GM20431 (cell line): ENCODE measurements around the gene CFLAR.
"Not testable (repeated sequence)": the region's sequence is repeated elsewhere in the genome, so short reads cannot be mapped to it uniquely, and the experiment has no call there.

Source experiments
- in situ Hi-C: fragments of 300-500 bp; cut with MseI, MboI; formaldehyde crosslinking; loops from one replicate; pipeline ENCODE4 v1.15.0; 2020; ENCODE audit warnings: low sequenced_read_pairs; ENCODE audit not compliant: unreplicated experiment

Gene CFLAR

GRCh38 chr2:201116115-201116958 is at the start of gene CFLAR:
Gene CFLAR, plus strand, starts transcription at chr2:201116164. Its CDS starts 13,702 bp downstream, at chr2:201129866.
- in situ Hi-C loops: no loop called here

GRCh38 chr2:201070948-201071478 is 45.0 kb upstream of the CFLAR start:
- in situ Hi-C loops: no loop called here

DNA sequence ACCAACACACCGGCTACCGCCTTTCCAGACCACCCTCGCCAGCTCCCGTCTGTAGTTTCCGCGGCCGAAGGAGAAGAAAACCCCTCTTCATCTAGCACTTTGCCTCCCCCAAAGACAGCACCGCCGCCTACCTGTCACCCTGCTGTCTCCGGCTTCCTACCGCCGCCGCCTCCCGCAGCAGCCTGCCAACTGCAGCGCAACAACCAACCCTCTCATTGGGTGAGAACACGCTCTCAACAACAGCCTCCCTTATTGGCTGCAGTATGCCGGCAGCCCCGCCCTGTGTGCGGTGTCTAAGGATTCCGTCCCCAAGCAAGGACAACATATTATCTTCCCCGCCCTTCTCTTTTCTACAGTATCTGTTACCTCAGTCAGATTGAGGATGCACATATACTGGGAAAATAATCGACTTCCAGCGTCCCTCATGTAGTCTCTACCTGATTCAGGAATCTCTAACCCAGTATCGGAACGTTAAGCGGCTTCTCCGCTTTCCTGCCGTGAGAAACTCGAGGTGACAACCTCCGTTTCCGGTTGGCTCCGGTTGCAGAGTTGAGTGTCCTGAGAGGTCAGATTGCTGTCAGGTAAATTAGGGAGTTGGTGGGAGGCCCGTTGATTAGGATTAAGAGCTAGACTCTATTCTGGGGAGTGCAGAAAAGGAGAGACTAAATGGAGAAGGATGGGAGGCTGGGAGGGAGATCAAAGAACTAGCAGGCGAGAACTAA is 44.3 kb upstream of the CFLAR start, which contains the start of the genes HYCC2 and NDUFB3:
Gene HYCC2, minus strand, starts transcription at position 193 of the 722 bp plus-strand sequence. CDS start 47,662 bp downstream, outside the sequence.
Gene NDUFB3, plus strand, starts transcription at position 523 of the 722 bp plus-strand sequence. CDS start 6,882 bp downstream, outside the sequence.
- in situ Hi-C loops: no loop called here

DNA sequence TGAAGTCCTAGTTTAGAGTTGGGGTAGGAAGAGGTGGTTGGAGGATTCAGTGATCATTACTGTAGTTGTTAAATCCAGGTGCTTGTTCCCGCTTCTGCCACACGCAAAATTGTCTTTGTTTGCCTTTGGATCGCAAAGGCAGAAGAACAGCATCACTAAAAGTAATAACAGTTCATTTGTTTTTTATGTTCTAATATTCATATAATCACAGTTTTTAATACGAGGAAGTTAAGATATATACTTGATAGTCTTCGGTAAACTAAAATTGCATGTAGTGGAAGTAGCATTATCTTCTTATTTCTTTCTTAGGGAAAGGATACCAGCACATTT is 43.8 kb upstream of the CFLAR start:
- in situ Hi-C loops: no loop called here

- in situ Hi-C loops: no loop called here
Measured at GRCh38 chr2:201073071-201073470, 42.9 kb upstream of the CFLAR start.

DNA sequence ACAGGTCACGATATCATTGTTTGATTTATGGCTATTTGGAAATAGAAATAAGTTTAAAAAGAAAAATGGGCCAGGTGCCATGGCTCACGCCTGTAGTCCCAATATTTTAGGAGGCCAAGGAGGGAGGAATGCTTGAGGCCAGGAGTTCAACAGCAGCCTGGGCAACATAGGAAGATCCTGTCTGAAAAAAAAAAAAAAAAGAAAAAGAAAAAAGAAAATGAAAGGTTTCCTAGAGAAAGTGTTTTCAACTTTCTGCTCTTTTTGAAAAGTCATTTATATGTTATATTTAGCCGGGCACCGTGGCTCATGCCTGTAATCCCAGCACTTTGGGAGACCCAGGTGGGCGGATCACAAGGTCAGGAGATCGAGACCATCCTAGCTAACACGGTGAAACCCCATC is 41.0 kb upstream of the CFLAR start:
- in situ Hi-C loops: no loop called here

DNA sequence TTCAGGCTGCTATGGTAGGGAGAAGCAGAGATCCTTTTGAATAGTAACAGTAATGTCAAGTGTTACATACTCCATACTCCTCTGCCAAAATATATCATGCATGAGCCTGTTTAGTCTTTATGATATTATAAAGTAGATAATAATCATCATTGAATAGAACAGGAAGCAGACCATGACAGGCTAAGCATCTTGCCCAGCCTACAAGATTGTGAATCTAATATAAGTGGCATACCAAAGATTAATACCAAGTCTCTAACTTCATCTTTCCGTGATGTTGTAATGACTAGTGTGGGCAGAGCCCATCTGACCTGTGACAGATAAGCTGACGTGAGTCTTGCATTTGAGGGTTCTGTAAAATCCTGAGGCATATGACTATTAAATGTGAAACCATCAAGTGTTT is 31.1 kb upstream of the CFLAR start:
- in situ Hi-C loops: no loop called here

- in situ Hi-C loops: no loop called here
Measured at GRCh38 chr2:201090574-201090973, 25.4 kb upstream of the CFLAR start.

GRCh38 chr2:201093573-201093972 is 22.4 kb upstream of the CFLAR start:
- in situ Hi-C loops: no loop called here

DNA sequence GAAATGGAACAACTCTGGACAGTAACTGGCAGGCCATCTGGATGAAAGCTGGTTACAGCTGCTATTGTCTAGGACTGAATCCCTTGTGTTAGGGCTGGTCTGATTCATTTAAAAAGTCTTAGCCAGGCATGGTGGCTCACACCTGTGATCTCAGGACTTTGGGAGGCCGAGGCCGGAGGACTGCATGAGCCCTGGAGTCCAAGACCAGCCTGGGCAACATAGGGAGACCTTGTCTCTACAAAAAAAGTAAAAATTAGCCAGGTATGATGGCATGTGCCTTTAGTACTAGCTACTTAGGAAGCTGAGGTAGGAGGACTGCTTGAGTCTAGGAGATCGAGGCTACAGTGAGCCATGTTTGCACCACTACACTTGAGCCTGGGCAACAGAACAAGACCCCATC is 15.5 kb upstream of the CFLAR start:
- in situ Hi-C loops: no loop called here

GRCh38 chr2:201105759-201106158 is 10.2 kb upstream of the CFLAR start:
- in situ Hi-C loops: no loop called here

- in situ Hi-C loops: no loop called here
Measured at GRCh38 chr2:201107624-201108023, 8.3 kb upstream of the CFLAR start.

DNA sequence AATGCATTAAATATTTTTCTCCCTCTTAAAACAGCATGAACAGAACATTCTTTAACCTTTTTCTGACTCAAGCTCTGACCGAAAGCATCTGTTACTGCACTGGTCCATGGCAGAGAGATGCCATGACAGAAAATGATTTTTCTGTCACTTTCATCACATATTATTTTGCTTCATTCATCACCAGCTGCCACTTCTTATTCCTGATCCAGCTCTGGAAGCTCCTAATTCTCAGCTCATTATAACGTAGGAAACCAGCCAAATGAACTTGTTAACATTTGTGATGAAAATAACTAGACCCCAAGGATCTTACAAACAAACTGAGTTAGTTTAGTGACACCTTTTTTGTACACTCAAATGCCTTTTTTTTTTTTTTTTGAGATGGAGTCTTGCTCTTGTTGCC is 7.6 kb upstream of the CFLAR start:
- in situ Hi-C loops: no loop called here

DNA sequence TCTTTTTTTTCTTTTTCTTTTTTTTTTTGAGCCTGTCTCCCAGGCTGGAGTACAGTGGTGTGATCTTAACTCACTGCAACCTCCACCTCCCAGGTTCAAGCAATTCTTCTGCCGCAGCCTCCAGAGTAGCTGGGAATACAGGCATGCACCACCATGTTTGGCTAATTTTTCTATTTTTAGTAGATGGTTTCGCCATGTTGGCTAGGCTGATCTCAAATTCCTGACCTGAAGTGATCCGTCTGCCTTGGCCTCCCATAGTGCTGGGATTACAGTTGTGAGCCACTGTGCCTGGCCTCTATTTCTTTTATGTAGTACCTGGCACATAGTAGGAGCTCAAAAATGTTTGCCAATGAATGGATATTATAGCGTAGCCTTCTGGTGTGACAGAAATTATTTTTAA is 6.8 kb upstream of the CFLAR start:
- in situ Hi-C loops: no loop called here

DNA sequence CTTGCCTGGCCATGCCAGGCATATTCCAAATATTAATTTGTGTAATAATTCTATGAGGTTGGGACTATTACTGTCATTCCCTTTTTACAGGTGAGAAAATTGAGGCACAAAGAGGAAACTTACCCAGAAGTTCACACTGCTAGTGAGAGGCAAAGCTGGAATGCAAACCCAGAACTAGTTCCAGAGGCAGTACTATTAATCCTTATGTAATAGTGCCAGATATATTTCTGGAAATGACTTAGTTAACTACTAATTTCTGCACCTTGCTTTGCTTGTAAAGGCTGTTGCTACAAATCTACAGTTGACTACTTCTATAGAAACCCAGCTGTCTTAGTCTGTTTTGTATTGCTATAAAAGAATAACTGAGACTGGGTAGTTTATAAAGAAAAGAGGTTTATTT is 5.3 kb upstream of the CFLAR start:
- in situ Hi-C loops: no loop called here

- in situ Hi-C loops: no loop called here
Measured at GRCh38 chr2:201111096-201111495, 4.9 kb upstream of the CFLAR start.

GRCh38 chr2:201114350-201114749 is 1.6 kb upstream of the CFLAR start:
- in situ Hi-C loops: no loop called here

GRCh38 chr2:201114846-201115245 is 1.1 kb upstream of the CFLAR start:
- in situ Hi-C loops: no loop called here

GRCh38 chr2:201116959-201117734 is 1.2 kb downstream of the CFLAR start:
- in situ Hi-C loops: no loop called here

- in situ Hi-C loops: not testable (repeated sequence)
Measured at GRCh38 chr2:201117735-201118094, 1.8 kb downstream of the CFLAR start.
